GM12865 (cell line): ENCODE results near the gene LLGL2.

Experiments
- DNase-seq: peaks from one replicate; pipeline ENCODE4 v3.0.0; 2010; ENCODE audit warnings: low read depth
- H3K4me3 ChIP-seq: 2 replicates; pipeline ENCODE4 v1.5.1; 2011; ENCODE audit warnings: mild to moderate bottlenecking, low read depth, low read length, control low read depth
- TF ChIP-seq, protein P1 (sequence below): IDR thresholded peaks from 2 replicates; pipeline ENCODE4 v1.5.1; 2011; ENCODE audit warnings: low read length, control low read depth, low read depth, inconsistent platforms; ENCODE audit not compliant: insufficient read depth; ENCODE audit errors: missing control alignments

The LLGL2 gene

GRCh38 chr17:75594499-75595283 lies 69.2 kb downstream of the LLGL2 start:
- H3K4me3 ChIP-seq: no peak overlapping the region
- TF ChIP-seq, protein P1, sequence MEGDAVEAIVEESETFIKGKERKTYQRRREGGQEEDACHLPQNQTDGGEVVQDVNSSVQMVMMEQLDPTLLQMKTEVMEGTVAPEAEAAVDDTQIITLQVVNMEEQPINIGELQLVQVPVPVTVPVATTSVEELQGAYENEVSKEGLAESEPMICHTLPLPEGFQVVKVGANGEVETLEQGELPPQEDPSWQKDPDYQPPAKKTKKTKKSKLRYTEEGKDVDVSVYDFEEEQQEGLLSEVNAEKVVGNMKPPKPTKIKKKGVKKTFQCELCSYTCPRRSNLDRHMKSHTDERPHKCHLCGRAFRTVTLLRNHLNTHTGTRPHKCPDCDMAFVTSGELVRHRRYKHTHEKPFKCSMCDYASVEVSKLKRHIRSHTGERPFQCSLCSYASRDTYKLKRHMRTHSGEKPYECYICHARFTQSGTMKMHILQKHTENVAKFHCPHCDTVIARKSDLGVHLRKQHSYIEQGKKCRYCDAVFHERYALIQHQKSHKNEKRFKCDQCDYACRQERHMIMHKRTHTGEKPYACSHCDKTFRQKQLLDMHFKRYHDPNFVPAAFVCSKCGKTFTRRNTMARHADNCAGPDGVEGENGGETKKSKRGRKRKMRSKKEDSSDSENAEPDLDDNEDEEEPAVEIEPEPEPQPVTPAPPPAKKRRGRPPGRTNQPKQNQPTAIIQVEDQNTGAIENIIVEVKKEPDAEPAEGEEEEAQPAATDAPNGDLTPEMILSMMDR: peak; percentile 2
- DNase-seq: no peak

GRCh38 chr17:75595284-75595919 lies 69.9 kb downstream of the LLGL2 start:
- TF ChIP-seq, protein P1: no peak
- no peak overlapping the region for H3K4me3 ChIP-seq
- no peak for DNase-seq

DNA sequence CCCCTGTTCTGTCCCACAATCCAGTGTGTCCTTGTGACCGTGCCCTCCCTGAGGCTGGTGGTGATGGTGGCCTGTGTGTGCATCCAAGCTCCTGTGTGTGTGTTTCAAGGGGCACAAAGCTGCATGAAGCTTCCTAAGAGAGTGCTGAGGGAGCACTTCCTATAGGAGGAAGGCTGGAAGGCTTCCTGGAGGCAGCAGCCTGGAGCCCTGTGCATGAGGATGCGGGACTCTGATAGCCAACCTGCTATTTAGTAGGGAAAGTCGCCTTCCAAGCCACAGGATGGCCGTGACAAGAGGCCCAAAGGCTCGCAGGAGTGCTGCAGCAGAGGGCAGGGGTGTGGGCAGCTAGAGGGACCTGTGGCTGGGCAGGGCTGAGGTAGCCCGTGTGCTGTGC lies 70.4 kb downstream of the LLGL2 start:
- DNase-seq: no peak
- TF ChIP-seq, protein P1: no peak
- H3K4me3 ChIP-seq: no peak overlapping the region

DNA sequence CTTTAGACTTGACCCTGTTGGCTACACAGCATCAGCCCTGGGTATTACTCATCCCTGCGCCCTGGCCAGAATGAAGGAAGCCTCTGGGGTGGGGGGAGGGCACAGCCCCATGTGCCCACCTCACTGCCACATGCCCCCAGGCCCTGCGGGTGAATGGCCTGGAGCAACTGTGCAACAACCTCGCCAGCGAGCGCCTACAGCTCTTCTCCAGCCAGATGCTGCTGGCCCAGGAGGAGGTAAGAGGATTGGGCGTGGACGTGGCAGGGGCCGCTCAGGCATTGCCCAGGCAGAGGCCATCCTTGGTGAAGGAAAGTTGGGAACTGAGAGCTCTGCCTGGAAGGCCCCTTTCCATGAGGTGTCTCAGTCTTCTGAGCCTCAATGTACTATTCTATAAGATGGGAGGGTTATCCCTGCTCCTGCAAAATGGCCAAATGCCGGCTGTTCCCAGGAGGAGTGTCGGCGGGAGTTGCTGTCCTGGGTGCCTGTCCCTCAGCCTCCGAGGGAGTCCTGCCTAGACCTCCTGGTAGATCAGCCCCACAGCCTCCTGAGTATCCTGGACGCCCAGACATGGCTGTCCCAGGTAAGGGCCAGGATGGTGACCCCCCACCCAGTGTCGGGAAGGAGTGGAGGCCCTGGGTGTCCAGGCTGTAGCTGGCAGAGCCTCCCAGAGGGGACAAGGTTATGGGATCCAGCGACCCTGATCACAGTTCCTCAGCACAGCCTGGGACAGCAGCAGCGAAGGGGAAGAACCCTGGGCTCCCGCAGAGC lies 71.0 kb downstream of the LLGL2 start:
- TF ChIP-seq, protein P1: no peak
- no peak for DNase-seq
- H3K4me3 ChIP-seq: no peak overlapping the region

GRCh38 chr17:75601057-75601987 lies 75.8 kb downstream of the LLGL2 start:
- no peak overlapping the region for H3K4me3 ChIP-seq
- DNase-seq: peak; percentile 68
- TF ChIP-seq, protein P1: peak; percentile 90

GRCh38 chr17:75602644-75603043 lies 77.1 kb downstream of the LLGL2 start:
- DNase-seq: no peak
- TF ChIP-seq, protein P1: no peak
- no peak overlapping the region for H3K4me3 ChIP-seq
